ENCODE measurements around the gene TRIM37. TPM values are rescaled to one million over a fixed set of nuclear protein-coding genes. Genes with fewer than 3 reads are reported as not detected.

Gene TRIM37
- total and polyA plus RNA-seq, 2 donors (not counting 1 experiment from before 2014, with no cell fraction given) = 5.1 to 28.3 TPM

DNA sequence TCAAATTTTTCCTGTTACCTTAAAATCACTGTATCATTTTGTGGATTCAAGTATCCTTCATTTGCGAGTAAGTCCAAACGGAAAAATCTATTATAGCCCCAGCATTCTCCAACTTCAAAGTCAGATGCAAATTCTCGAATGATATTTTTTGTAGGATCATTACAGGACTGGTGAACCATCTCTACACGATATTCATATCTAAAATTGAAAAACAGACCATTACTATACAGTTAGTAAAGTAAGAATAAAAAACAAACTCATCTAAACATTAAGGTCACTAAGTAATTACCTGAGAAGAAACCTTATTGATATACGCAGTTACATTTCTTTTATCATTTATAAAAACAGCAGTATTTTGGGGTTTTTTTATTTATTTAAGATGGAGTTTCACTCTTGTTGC, 49.8 kb downstream of the TRIM37 start:
- H3K9ac ChIP-seq (ENCODE audit: low read length) = no peak overlapping the region
- no peak overlapping the region for H3K27ac Mint-ChIP-seq
- POLR2A ChIA-PET = no interaction called here
- no CpG with 5 or more reads among the region's 5 CpGs for WGBS (ENCODE audit: insufficient coverage)
- no peak overlapping the region for H3K27ac ChIP-seq (ENCODE audit: low read length in 2 of 2)
- H3K9me3 ChIP-seq (ENCODE audit: control extremely low read depth in 1 of 3, control insufficient read depth in 2 of 3, insufficient read depth in 1 of 3, low read length in 2 of 3) = no peaks in the 10 kb centered on the region
- CTCF ChIA-PET = no interaction called here
- no peaks in the 10 kb centered on the region for H3K27me3 ChIP-seq (replicated peaks in 1 of 4; ENCODE audit: control extremely low read depth in 1 of 4, control insufficient read depth in 3 of 4, insufficient read depth in 4 of 4, low read length in 3 of 4)
- no peak for TF ChIP-seq EZH2 (IDR thresholded peaks at IDR 0.05; ENCODE audit: borderline replicate concordance, insufficient read depth, low read depth, low read length, poor library complexity, severe bottlenecking)
- TF ChIP-seq, protein P1, sequence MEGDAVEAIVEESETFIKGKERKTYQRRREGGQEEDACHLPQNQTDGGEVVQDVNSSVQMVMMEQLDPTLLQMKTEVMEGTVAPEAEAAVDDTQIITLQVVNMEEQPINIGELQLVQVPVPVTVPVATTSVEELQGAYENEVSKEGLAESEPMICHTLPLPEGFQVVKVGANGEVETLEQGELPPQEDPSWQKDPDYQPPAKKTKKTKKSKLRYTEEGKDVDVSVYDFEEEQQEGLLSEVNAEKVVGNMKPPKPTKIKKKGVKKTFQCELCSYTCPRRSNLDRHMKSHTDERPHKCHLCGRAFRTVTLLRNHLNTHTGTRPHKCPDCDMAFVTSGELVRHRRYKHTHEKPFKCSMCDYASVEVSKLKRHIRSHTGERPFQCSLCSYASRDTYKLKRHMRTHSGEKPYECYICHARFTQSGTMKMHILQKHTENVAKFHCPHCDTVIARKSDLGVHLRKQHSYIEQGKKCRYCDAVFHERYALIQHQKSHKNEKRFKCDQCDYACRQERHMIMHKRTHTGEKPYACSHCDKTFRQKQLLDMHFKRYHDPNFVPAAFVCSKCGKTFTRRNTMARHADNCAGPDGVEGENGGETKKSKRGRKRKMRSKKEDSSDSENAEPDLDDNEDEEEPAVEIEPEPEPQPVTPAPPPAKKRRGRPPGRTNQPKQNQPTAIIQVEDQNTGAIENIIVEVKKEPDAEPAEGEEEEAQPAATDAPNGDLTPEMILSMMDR (IDR thresholded peaks at IDR 0.05) = no peak
- H3K27me3 Mint-ChIP-seq = no peaks in the 10 kb centered on the region
- no peaks in the 10 kb centered on the region for H4K20me1 ChIP-seq (ENCODE audit: control insufficient read depth, insufficient read depth, low read length, poor library complexity, severe bottlenecking)
- no peak overlapping the region for H2AFZ ChIP-seq (ENCODE audit: insufficient read depth, low read depth, low read length, poor library complexity, severe bottlenecking)
- no peaks in the 10 kb centered on the region for H3K4me1 Mint-ChIP-seq
- H3K4me3 ChIP-seq (ENCODE audit: control extremely low read depth in 1 of 5, extremely low read depth in 1 of 5, insufficient read depth in 1 of 5, low read depth in 2 of 5, low read length in 4 of 5) = no peak overlapping the region
- intact Hi-C loops (cut with micrococcal nuclease) = no loop called here
- H3K9me3 Mint-ChIP-seq (ENCODE audit: insufficient read depth) = no peaks in the 10 kb centered on the region
- ATAC-seq (ENCODE audit: low read depth) (no peak), DNase-seq (no peak)
- H3K4me1 ChIP-seq (ENCODE audit: control insufficient read depth in 2 of 2, insufficient read depth in 2 of 2, low read length in 2 of 2) = no peaks in the 10 kb centered on the region
- H3K36me3 ChIP-seq (replicated peaks in 1 of 2; ENCODE audit: control extremely low read depth in 1 of 2, control insufficient read depth in 1 of 2, extremely low read depth in 1 of 2, insufficient read depth in 2 of 2, low read length in 1 of 2) = peaks cover 0 to 29% of the 10 kb centered on the region in 2 experiments
- no peak overlapping the region for H3K4me3 Mint-ChIP-seq
- no peaks in the 10 kb centered on the region for H3K79me2 ChIP-seq (ENCODE audit: control insufficient read depth, insufficient read depth, low read length)
- H3K4me2 ChIP-seq (replicated peaks; ENCODE audit: low read depth, low read length, poor library complexity, severe bottlenecking) = no peak overlapping the region

DNA sequence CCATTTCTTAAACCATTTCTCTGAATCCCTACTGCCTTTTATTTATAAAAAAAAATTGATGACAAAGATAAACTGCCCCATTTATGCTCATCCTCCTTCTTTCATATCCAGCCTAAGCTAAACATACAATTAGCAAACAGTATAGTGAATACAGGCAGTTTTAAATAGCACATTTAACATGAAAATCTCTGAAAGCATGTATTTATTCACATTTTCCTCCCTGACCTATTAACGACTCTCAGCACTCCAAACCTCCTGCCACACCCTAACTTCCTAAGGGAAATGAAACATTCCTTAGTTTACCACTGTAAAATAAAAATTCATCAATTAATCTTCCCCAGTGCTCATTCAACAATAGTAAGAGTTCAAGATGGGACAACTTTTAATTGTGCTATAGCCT, 56.9 kb downstream of the TRIM37 start:
- ATAC-seq (ENCODE audit: low read depth) (no peak), DNase-seq (no peak)
- no peak for TF ChIP-seq EZH2 (IDR thresholded peaks at IDR 0.05; ENCODE audit: borderline replicate concordance, insufficient read depth, low read depth, low read length, poor library complexity, severe bottlenecking)
- TF ChIP-seq, protein P1 (IDR thresholded peaks at IDR 0.05) = no peak
- Mint-ChIP-seq H3K27ac (no peak overlapping the region), H3K4me3 (no peak overlapping the region), H3K4me1 (no peaks in the 10 kb centered on the region), H3K27me3 (no peaks in the 10 kb centered on the region), H3K9me3 (ENCODE audit: insufficient read depth) (no peaks in the 10 kb centered on the region)
- Histone ChIP-seq H3K79me2 (ENCODE audit: control insufficient read depth, insufficient read depth, low read length) (no peaks in the 10 kb centered on the region), H3K9ac (ENCODE audit: low read length) (no peak overlapping the region), H2AFZ (ENCODE audit: insufficient read depth, low read depth, low read length, poor library complexity, severe bottlenecking) (no peak overlapping the region), H3K27me3 (replicated peaks in 1 of 4; ENCODE audit: control extremely low read depth in 1 of 4, control insufficient read depth in 3 of 4, insufficient read depth in 4 of 4, low read length in 3 of 4) (no peaks in the 10 kb centered on the region), H3K36me3 (replicated peaks in 1 of 2; ENCODE audit: control extremely low read depth in 1 of 2, control insufficient read depth in 1 of 2, extremely low read depth in 1 of 2, insufficient read depth in 2 of 2, low read length in 1 of 2) (peaks cover 2 to 46% of the 10 kb centered on the region in 2 experiments), H3K4me2 (replicated peaks; ENCODE audit: low read depth, low read length, poor library complexity, severe bottlenecking) (no peak overlapping the region), H3K4me1 (ENCODE audit: control insufficient read depth in 2 of 2, insufficient read depth in 2 of 2, low read length in 2 of 2) (no peaks in the 10 kb centered on the region), H3K27ac (ENCODE audit: low read length in 2 of 2) (no peak overlapping the region), H3K9me3 (ENCODE audit: control extremely low read depth in 1 of 3, control insufficient read depth in 2 of 3, insufficient read depth in 1 of 3, low read length in 2 of 3) (no peaks in the 10 kb centered on the region), H3K4me3 (ENCODE audit: control extremely low read depth in 1 of 5, extremely low read depth in 1 of 5, insufficient read depth in 1 of 5, low read depth in 2 of 5, low read length in 4 of 5) (no peak overlapping the region), H4K20me1 (ENCODE audit: control insufficient read depth, insufficient read depth, low read length, poor library complexity, severe bottlenecking) (no peaks in the 10 kb centered on the region)
- WGBS (ENCODE audit: insufficient coverage) = 100% methylated on average over 1 of the region's 1 CpG
- POLR2A ChIA-PET = interaction anchor here (0.6 kb wide), 1 partner anchor 9 kb away, joined by 3 read pairs; no protein-coding TSS in a partner anchor
- CTCF ChIA-PET = no interaction called here
- intact Hi-C loops (cut with micrococcal nuclease) = no loop called here

All from B cell (primary cell).